Measurements from ENCODE around the gene TGFBI. TPM values are rescaled to one million over a fixed set of nuclear protein-coding genes. Genes with fewer than 3 reads are reported as not detected.

The TGFBI gene
- total RNA-seq, 1 donor from 2014 or later = 174 TPM

GRCh38 chr5:136054142-136055019, 25.6 kb downstream of the TGFBI start:
- no peak for TF ChIP-seq CTCF (IDR thresholded peaks at IDR 0.05)
- Histone ChIP-seq H3K36me3 (peaks cover 0 to 4% of the 10 kb centered on the region in 2 donors), H3K4me1 (peaks cover 17 to 35% of the 10 kb centered on the region in 2 donors), H3K27me3 (no peaks in the 10 kb centered on the region), H3K9me3 (no peaks in the 10 kb centered on the region), H3K27ac (peak overlapping the region; percentile 39 to 61), H3K4me3 (no peak overlapping the region)
- DNase-seq (ENCODE audit: low spot score in 2 of 2) = no peak
- intact Hi-C loops (cut with DNase I) = loop anchor here (5.0 kb wide), 1 partner anchor 37 kb away; no protein-coding TSS in a partner anchor

GRCh38 chr5:136055612-136056309, 27.0 kb downstream of the TGFBI start:
- Histone ChIP-seq H3K27me3 (no peaks in the 10 kb centered on the region), H3K27ac (peak overlapping the region; percentile 86 to 88), H3K4me3 (no peak overlapping the region), H3K9me3 (no peaks in the 10 kb centered on the region), H3K4me1 (peaks cover 17 to 35% of the 10 kb centered on the region in 2 donors), H3K36me3 (peaks cover 0 to 2% of the 10 kb centered on the region in 2 donors)
- TF ChIP-seq CTCF (IDR thresholded peaks at IDR 0.05) = no peak
- DNase-seq (ENCODE audit: low spot score in 2 of 2) = no peak
- intact Hi-C loops (cut with DNase I) = loop anchor here (5.0 kb wide), 1 partner anchor 38 kb away; no protein-coding TSS in a partner anchor

- no peak overlapping the region for H3K4me3 ChIP-seq
- H3K9me3 ChIP-seq = no peaks in the 10 kb centered on the region
- H3K27ac ChIP-seq = peak overlapping the region; percentile 86 to 88
- no peak for TF ChIP-seq CTCF (IDR thresholded peaks at IDR 0.05)
- peaks cover 3 to 7% of the 10 kb centered on the region in 2 donors for H3K36me3 ChIP-seq
- no peaks in the 10 kb centered on the region for H3K27me3 ChIP-seq
- intact Hi-C loops (cut with DNase I) = loop anchor here (5.0 kb wide), 1 partner anchor 39 kb away; no protein-coding TSS in a partner anchor
- no peak for DNase-seq (ENCODE audit: low spot score in 2 of 2)
- peaks cover 17 to 35% of the 10 kb centered on the region in 2 donors for H3K4me1 ChIP-seq
Measured at GRCh38 chr5:136056336-136056735, 27.5 kb downstream of the TGFBI start.

DNA sequence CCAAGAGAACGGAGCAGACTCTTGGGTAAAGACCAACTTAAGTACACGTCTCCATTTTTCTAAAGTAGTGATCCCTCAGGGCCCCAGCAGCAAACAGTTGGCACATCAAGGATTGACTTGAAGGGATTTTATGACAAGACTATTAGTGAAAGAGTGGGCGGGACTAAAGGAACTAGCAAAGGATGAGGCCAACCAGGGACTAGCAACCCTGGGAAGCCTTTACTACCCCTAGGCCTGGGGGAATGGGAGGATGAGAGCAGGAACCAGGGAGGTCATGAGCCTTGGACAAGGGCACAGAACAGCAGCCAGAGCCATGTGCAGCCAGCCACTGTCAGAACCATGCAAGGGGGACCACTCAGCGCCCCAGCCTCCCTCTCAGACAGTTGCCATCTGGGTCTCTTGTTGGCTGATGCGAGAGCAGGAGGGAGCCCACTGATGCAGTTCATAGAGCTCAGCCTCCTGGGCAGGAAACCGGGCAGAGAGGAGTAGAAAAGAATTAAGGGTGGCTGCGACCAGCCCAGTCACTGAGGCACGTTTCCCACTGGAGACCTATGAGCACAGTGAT, 28.1 kb downstream of the TGFBI start:
- peaks cover 8% of the 10 kb centered on the region in 2 donors for H3K36me3 ChIP-seq
- peaks cover 17 to 35% of the 10 kb centered on the region in 2 donors for H3K4me1 ChIP-seq
- peak overlapping the region; percentile 86 to 88 for H3K27ac ChIP-seq
- no peak for DNase-seq (ENCODE audit: low spot score in 2 of 2)
- no peaks in the 10 kb centered on the region for H3K9me3 ChIP-seq
- TF ChIP-seq CTCF (IDR thresholded peaks at IDR 0.05) = no peak
- no peak overlapping the region for H3K4me3 ChIP-seq
- intact Hi-C loops (cut with DNase I) = loop anchor here (5.0 kb wide), 1 partner anchor 40 kb away; no protein-coding TSS in a partner anchor
- H3K27me3 ChIP-seq = no peaks in the 10 kb centered on the region

- no peak for TF ChIP-seq CTCF (IDR thresholded peaks at IDR 0.05)
- peak overlapping the region; percentile 86 to 88 for H3K27ac ChIP-seq
- peaks cover 8 to 11% of the 10 kb centered on the region in 2 donors for H3K36me3 ChIP-seq
- DNase-seq (ENCODE audit: low spot score in 2 of 2) = peak in 1 of 2 donors; percentile 59
- no peak overlapping the region for H3K4me3 ChIP-seq
- H3K27me3 ChIP-seq = no peaks in the 10 kb centered on the region
- H3K9me3 ChIP-seq = no peaks in the 10 kb centered on the region
- peaks cover 17 to 35% of the 10 kb centered on the region in 2 donors for H3K4me1 ChIP-seq
- intact Hi-C loops (cut with DNase I) = loop anchor here (1.0 to 5.0 kb wide), 5 partner anchors 23 to 75 kb away; partner anchors contain the start of gene SMAD5
Measured at GRCh38 chr5:136057401-136058038, 28.7 kb downstream of the TGFBI start.

Measured in ascending aorta (tissue), 2 donors.